SK-N-SH (cell line): ENCODE results near the gene CDK15. TPM values are rescaled to one million over a fixed set of nuclear protein-coding genes. Genes with fewer than 3 reads are reported as not detected.

ENCODE experiments used
- CTCF ChIA-PET: fragments of 300-600, 350-600 bp; formaldehyde crosslinking; extraction: SDS; loops from one replicate; lab custom pipeline; 2021; lab: Yijun Ruan, JAX
- POLR2A ChIA-PET: fragments of 350-600 bp; sonication (Branson Sonifier 250); formaldehyde crosslinking; extraction: SDS; loops from one replicate; lab custom pipeline; 2020; ENCODE audit warnings: antibody characterized with exemption, inconsistent platforms; lab: Yijun Ruan, JAX
- DNase-seq: peaks from one replicate; pipeline ENCODE4 v3.0.0; 2012
- H2AFZ ChIP-seq: fragments of 200-600 bp; sonication (generic); 2 replicates; pipeline ENCODE4 v1.8.1; 2016; ENCODE audit warnings: antibody characterized with exemption, mild to moderate bottlenecking, low read depth
- H3F3A ChIP-seq: fragments of 200-600 bp; sonication (generic); replicated peaks from 2 replicates; pipeline ENCODE3; 2016; ENCODE audit warnings: antibody characterized with exemption, mild to moderate bottlenecking; ENCODE audit not compliant: insufficient read depth
- H3K27ac ChIP-seq, 2 experiments: fragments of 200-500 bp in 1 of 2; fragments of 200-600 bp in 1 of 2; sonication (Bioruptor generic) in 1 of 2; sonication (generic), shearing (Covaris generic) in 1 of 2; 2 replicates each; pipeline versions ENCODE4 v1.5.1 to v1.6.1; 2014 to 2016; ENCODE audit warnings: low read depth in 2 of 2, inconsistent platforms in 1 of 2, low read length in 1 of 2, mild to moderate bottlenecking in 1 of 2, mixed read lengths in 1 of 2
- H3K27me3 ChIP-seq: fragments of 200-600 bp; sonication (generic), shearing (Covaris generic); 2 replicates; pipeline ENCODE4 v1.6.1; 2016; ENCODE audit warnings: mixed run types; ENCODE audit not compliant: insufficient read depth
- H3K36me3 ChIP-seq, 2 experiments: fragments of 200-500 bp in 1 of 2; fragments of 200-600 bp in 1 of 2; sonication (Bioruptor generic) in 1 of 2; sonication (generic) in 1 of 2; replicated peaks in 1 of 2; 2 replicates each; pipeline versions ENCODE3 to v1.5.1; 2014 to 2016; ENCODE audit warnings: low read length in 1 of 2, mild to moderate bottlenecking in 1 of 2; ENCODE audit not compliant: insufficient read depth in 2 of 2, control insufficient read depth in 1 of 2
- H3K4me1 ChIP-seq, 2 experiments: fragments of 200-500 bp in 1 of 2; fragments of 200-600 bp in 1 of 2; sonication (Bioruptor generic) in 1 of 2; sonication (generic), shearing (Covaris generic) in 1 of 2; 2 replicates each; pipeline versions ENCODE4 v1.5.1 to v1.6.1; 2014 to 2016; ENCODE audit warnings: low read depth in 1 of 2, low read length in 1 of 2, mixed run types in 1 of 2; ENCODE audit not compliant: insufficient read depth in 2 of 2, control insufficient read depth in 1 of 2
- H3K4me2 ChIP-seq: fragments of 200-600 bp; sonication (generic), shearing (Covaris generic); 2 replicates; pipeline ENCODE4 v1.6.1; 2017; ENCODE audit warnings: mixed run types
- H3K4me3 ChIP-seq, 2 experiments: fragments of 200-500 bp in 1 of 2; fragments of 200-600 bp in 1 of 2; sonication (Bioruptor generic) in 1 of 2; sonication (generic), shearing (Covaris generic) in 1 of 2; 2 replicates each; pipeline versions ENCODE4 v1.5.1 to v1.8.1; 2014 to 2016; ENCODE audit warnings: low read depth in 2 of 2, inconsistent platforms in 1 of 2, low read length in 1 of 2, mild to moderate bottlenecking in 1 of 2, mixed read lengths in 1 of 2, moderate library complexity in 1 of 2
- H3K79me2 ChIP-seq: fragments of 200-600 bp; sonication (generic); 2 replicates; pipeline ENCODE4 v1.8.1; 2017; ENCODE audit warnings: mild to moderate bottlenecking; ENCODE audit not compliant: insufficient read depth
- H3K9ac ChIP-seq: fragments of 200-600 bp; sonication (generic); 2 replicates; pipeline ENCODE4 v1.6.1; 2017; ENCODE audit warnings: mixed run types
- H3K9me2 ChIP-seq: fragments of 200-600 bp; sonication (generic); 2 replicates; pipeline ENCODE4 v1.6.1; 2017; ENCODE audit warnings: mixed run types
- H3K9me3 ChIP-seq: fragments of 200-600 bp; sonication (generic); 2 replicates; pipeline ENCODE4 v1.6.1; 2017; ENCODE audit warnings: mixed run types, mild to moderate bottlenecking, moderate library complexity
- H4K20me1 ChIP-seq: fragments of 200-600 bp; sonication (generic); 2 replicates; pipeline ENCODE4 v1.6.1; 2017; ENCODE audit warnings: mild to moderate bottlenecking, mixed run types; ENCODE audit not compliant: insufficient read depth
- EP300 ChIP-seq, 2 experiments: IDR thresholded peaks; 2 replicates each; pipeline versions ENCODE4 v1.4.0 to v1.6.1; 2012; ENCODE audit warnings: borderline replicate concordance in 1 of 2, low read depth in 1 of 2, low read length in 1 of 2
- FOSL2 ChIP-seq: IDR thresholded peaks from 2 replicates; pipeline ENCODE4 v1.4.0; 2012; ENCODE audit warnings: low read depth, mild to moderate bottlenecking, moderate library complexity, borderline replicate concordance
- GABPA ChIP-seq: IDR thresholded peaks from 2 replicates; pipeline ENCODE4 v1.4.0; 2012; ENCODE audit warnings: low read depth, mild to moderate bottlenecking
- RAD21 ChIP-seq: IDR thresholded peaks from 2 replicates; pipeline ENCODE4 v1.6.1; 2012; ENCODE audit warnings: mild to moderate bottlenecking, low read length
- SIN3A ChIP-seq: IDR thresholded peaks from 2 replicates; pipeline ENCODE4 v1.6.1; 2012; ENCODE audit warnings: low read depth, mild to moderate bottlenecking, low read length, moderate library complexity, borderline replicate concordance
- SMC3 ChIP-seq: IDR thresholded peaks from 2 replicates; pipeline ENCODE4 v1.6.1; 2012; ENCODE audit warnings: low read depth, low read length, improper control_type of control experiment
- TCF12 ChIP-seq: IDR thresholded peaks from 2 replicates; pipeline ENCODE4 v1.4.0; 2012
- TEAD4 ChIP-seq: IDR thresholded peaks from 2 replicates; pipeline ENCODE4 v1.4.0; 2012; ENCODE audit warnings: mild to moderate bottlenecking, borderline replicate concordance; ENCODE audit not compliant: insufficient read depth
- WGBS: methylation state at CpG from one replicate; pipeline ENCODE4 v1.1.6; 2017; ENCODE audit warnings: low lambda C conversion rate; 5-methylcytosine and 5-hydroxymethylcytosine counted together
- polyA plus RNA-seq, 3 experiments: library from polyadenylated mRNA; depleted of rRNA; stranded (reverse); fragments of >200 nt; gene quantifications; 2 replicates each; pipeline ENCODE4 v1.2.3, GENCODE V29; 2012
- TF ChIP-seq, protein P1 (sequence below): IDR thresholded peaks from 2 replicates; pipeline ENCODE4 v1.4.0; 2012; ENCODE audit warnings: low read depth, borderline replicate concordance
- TF ChIP-seq, protein P2 (sequence below): IDR thresholded peaks from 2 replicates; pipeline ENCODE4 v1.4.0; 2012; ENCODE audit warnings: low read depth, borderline replicate concordance
- TF ChIP-seq, protein P3 (sequence below): fragments of 200-600 bp; sonication (generic); IDR thresholded peaks from 2 replicates; pipeline ENCODE4 v1.6.1; 2017; ENCODE audit warnings: antibody characterized with exemption, mild to moderate bottlenecking, moderate library complexity

Gene CDK15
- polyA plus RNA-seq, 1 of the 3 experiments (the other 2 are of a cell fraction), result 1.8 TPM

DNA sequence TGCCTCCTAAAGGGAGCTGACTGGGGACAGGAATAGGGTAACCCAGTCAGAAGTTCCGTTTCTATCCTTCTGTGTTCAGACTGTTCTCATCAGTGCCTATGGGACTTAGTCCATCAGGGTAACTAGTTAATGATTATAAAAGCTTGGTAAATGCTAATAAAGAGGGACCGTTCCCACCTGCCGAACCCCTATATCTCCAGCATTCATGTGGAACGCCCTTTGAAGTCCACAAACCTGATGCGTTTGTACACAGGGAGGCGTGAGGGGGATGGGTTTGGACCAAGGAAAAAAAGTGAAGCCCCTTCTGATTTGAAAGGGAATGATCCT, 112.9 kb downstream of the CDK15 start:
- H3K4me2 ChIP-seq, result no peak overlapping the region
- no peak overlapping the region for H3K27ac ChIP-seq
- no peaks in the 10 kb centered on the region for H3K79me2 ChIP-seq
- WGBS, result 88% methylated on average over 6 of the region's 6 CpGs
- POLR2A ChIA-PET, result no interaction called here
- no peaks in the 10 kb centered on the region for H4K20me1 ChIP-seq
- DNase-seq, result no peak
- no peak overlapping the region for H3K9ac ChIP-seq
- no peak overlapping the region for H3K4me3 ChIP-seq
- CTCF ChIA-PET, result no interaction called here
- no peaks in the 10 kb centered on the region for H3K27me3 ChIP-seq
- H3K36me3 ChIP-seq, result no peaks in the 10 kb centered on the region
- no peaks in the 10 kb centered on the region for H3K9me3 ChIP-seq
- H3K9me2 ChIP-seq, result no peaks in the 10 kb centered on the region
- no peaks in the 10 kb centered on the region; a peak in 1 of 4 replicates for H3K4me1 ChIP-seq
- no peak overlapping the region for H2AFZ ChIP-seq
- no peak for TF ChIP-seq FOSL2
- TF ChIP-seq RAD21, result no peak
- TF ChIP-seq, protein P1, sequence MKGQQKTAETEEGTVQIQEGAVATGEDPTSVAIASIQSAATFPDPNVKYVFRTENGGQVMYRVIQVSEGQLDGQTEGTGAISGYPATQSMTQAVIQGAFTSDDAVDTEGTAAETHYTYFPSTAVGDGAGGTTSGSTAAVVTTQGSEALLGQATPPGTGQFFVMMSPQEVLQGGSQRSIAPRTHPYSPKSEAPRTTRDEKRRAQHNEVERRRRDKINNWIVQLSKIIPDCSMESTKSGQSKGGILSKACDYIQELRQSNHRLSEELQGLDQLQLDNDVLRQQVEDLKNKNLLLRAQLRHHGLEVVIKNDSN, result no peak
- TF ChIP-seq, protein P2, sequence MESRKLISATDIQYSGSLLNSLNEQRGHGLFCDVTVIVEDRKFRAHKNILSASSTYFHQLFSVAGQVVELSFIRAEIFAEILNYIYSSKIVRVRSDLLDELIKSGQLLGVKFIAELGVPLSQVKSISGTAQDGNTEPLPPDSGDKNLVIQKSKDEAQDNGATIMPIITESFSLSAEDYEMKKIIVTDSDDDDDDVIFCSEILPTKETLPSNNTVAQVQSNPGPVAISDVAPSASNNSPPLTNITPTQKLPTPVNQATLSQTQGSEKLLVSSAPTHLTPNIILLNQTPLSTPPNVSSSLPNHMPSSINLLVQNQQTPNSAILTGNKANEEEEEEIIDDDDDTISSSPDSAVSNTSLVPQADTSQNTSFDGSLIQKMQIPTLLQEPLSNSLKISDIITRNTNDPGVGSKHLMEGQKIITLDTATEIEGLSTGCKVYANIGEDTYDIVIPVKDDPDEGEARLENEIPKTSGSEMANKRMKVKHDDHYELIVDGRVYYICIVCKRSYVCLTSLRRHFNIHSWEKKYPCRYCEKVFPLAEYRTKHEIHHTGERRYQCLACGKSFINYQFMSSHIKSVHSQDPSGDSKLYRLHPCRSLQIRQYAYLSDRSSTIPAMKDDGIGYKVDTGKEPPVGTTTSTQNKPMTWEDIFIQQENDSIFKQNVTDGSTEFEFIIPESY, result no peak
- TF ChIP-seq TCF12, result no peak
- no peak for TF ChIP-seq SMC3
- no peak for TF ChIP-seq GABPA
- TF ChIP-seq, all 33 proteins: peak for 0
- H3F3A ChIP-seq, result peaks cover 4% of the 10 kb centered on the region

DNA sequence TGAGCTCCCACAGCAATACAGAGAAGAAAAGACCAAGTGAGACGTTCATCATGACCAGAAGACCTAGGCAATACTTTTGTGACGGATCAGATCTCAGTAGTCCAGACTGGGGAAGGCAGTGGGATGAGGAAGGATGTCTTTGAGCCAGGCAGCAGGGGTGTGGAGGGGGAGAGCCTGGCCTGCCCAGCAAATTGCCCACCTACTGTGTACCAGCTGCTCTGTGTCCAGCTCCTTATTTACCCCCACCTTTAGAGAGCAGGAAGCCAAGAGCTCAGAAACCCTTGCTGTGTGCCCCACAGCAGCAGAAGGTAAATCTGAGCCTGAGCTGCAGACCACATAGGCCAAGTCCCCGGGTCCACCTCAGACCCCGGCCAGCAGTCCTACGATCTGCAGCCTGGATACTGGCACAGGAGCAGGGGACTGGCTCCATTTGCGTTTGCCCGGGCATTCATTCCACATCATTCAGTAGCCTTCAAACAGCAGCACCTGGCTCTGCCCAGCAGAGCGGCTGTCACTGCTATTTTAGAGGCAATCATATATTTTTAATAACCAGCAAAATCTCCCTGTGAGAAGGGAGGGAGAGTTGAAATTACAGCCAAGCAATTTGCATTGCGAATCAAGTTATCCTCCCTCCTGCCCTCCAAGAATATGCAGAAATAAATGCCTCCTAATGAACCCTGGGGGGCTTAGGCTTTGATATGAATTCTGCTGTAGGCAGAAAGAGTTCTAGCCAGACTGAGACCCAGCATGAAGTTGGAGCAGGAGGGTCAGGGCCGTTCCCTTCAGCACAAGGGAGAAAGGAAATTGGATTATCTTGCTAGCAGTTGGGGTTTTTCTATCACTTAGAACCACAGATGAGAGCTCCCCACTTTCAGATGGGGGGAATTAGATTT, 117.3 kb downstream of the CDK15 start:
- Histone ChIP-seq H3K27ac (no peak overlapping the region), H3K79me2 (no peaks in the 10 kb centered on the region), H3K9me3 (no peaks in the 10 kb centered on the region), H3K27me3 (no peaks in the 10 kb centered on the region), H3K9ac (no peak overlapping the region), H4K20me1 (no peaks in the 10 kb centered on the region), H3K36me3 (no peaks in the 10 kb centered on the region), H3F3A (peaks cover 4% of the 10 kb centered on the region), H3K4me3 (no peak overlapping the region), H3K4me2 (no peak overlapping the region), H3K4me1 (peaks cover 5 to 8% of the 10 kb centered on the region in 2 experiments; a peak in 2 of 4 replicates), H2AFZ (no peak overlapping the region), H3K9me2 (no peaks in the 10 kb centered on the region)
- TF ChIP-seq TEAD4 (no peak), FOSL2 (no peak), SIN3A (no peak), EP300 (IDR thresholded peaks at IDR 0.05; ENCODE audit: borderline replicate concordance in 1 of 2, low read depth in 1 of 2, low read length in 1 of 2) (no peak)
- TF ChIP-seq, protein P3, sequence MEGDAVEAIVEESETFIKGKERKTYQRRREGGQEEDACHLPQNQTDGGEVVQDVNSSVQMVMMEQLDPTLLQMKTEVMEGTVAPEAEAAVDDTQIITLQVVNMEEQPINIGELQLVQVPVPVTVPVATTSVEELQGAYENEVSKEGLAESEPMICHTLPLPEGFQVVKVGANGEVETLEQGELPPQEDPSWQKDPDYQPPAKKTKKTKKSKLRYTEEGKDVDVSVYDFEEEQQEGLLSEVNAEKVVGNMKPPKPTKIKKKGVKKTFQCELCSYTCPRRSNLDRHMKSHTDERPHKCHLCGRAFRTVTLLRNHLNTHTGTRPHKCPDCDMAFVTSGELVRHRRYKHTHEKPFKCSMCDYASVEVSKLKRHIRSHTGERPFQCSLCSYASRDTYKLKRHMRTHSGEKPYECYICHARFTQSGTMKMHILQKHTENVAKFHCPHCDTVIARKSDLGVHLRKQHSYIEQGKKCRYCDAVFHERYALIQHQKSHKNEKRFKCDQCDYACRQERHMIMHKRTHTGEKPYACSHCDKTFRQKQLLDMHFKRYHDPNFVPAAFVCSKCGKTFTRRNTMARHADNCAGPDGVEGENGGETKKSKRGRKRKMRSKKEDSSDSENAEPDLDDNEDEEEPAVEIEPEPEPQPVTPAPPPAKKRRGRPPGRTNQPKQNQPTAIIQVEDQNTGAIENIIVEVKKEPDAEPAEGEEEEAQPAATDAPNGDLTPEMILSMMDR, result no peak
- ChIA-PET CTCF (no interaction called here), POLR2A (no interaction called here)
- 75% methylated on average over 10 of the region's 10 CpGs for WGBS
- no peak for DNase-seq
